HG03064 (cell line): ENCODE measurements around the gene IGF1R.

Experiments used
- ATAC-seq: cut with Tn5 transposase; IDR thresholded peaks from one replicate; pipeline ENCODE4 v1.9.1; 2021; ENCODE audit warnings: low read depth; ENCODE audit not compliant: unreplicated experiment

Gene IGF1R

GRCh38 chr15:98898122-98898521, 249.8 kb downstream of the IGF1R start:
- ATAC-seq, result no peak

- ATAC-seq, result no peak
Observed at GRCh38 chr15:98899272-98900021, 251.1 kb downstream of the IGF1R start.

GRCh38 chr15:98900356-98900755, 252.0 kb downstream of the IGF1R start:
- no peak for ATAC-seq

- ATAC-seq, result no peak
Observed at GRCh38 chr15:98901434-98902072, 253.2 kb downstream of the IGF1R start.

GRCh38 chr15:98902931-98903330, 254.6 kb downstream of the IGF1R start:
- no peak for ATAC-seq

GRCh38 chr15:98903377-98904018, 255.2 kb downstream of the IGF1R start:
- ATAC-seq, result no peak

- no peak for ATAC-seq
Observed at GRCh38 chr15:98904544-98904943, 256.2 kb downstream of the IGF1R start.

GRCh38 chr15:98905963-98906711, 257.8 kb downstream of the IGF1R start:
- no peak for ATAC-seq

- no peak for ATAC-seq
Observed at GRCh38 chr15:98906712-98907083, 258.4 kb downstream of the IGF1R start.

- ATAC-seq, result no peak
Observed at GRCh38 chr15:98907927-98908471, 259.7 kb downstream of the IGF1R start.

GRCh38 chr15:98909968-98910885, 261.9 kb downstream of the IGF1R start:
- no peak for ATAC-seq

- ATAC-seq, result no peak
Observed at GRCh38 chr15:98914626-98915025, 266.3 kb downstream of the IGF1R start.

GRCh38 chr15:98916826-98917225, 268.5 kb downstream of the IGF1R start:
- no peak for ATAC-seq

GRCh38 chr15:98917417-98917816, 269.1 kb downstream of the IGF1R start:
- no peak for ATAC-seq

- no peak for ATAC-seq
Observed at GRCh38 chr15:98920091-98920880, 271.9 kb downstream of the IGF1R start.

GRCh38 chr15:98923171-98923570, 274.8 kb downstream of the IGF1R start:
- no peak for ATAC-seq

GRCh38 chr15:98923579-98923978, 275.2 kb downstream of the IGF1R start:
- no peak for ATAC-seq

- no peak for ATAC-seq
Observed at GRCh38 chr15:98924401-98925049, 276.2 kb downstream of the IGF1R start.
